ENCODE data around the gene CPM. TPM values are rescaled to one million over a fixed set of nuclear protein-coding genes. Genes with fewer than 3 reads are reported as not detected.

The CPM gene
- total RNA-seq, 1 donor: 3.6 TPM

GRCh38 chr12:68868043-68868790, 64.8 kb downstream of the CPM start:
- Histone ChIP-seq H3K4me3 (ENCODE audit: insufficient read depth, low read length) (no peak overlapping the region), H3K4me1 (ENCODE audit: insufficient read depth, low read length) (peaks cover 2% of the 10 kb centered on the region), H3K4me2 (ENCODE audit: insufficient read depth, low read length) (no peak overlapping the region), H3K9me3 (ENCODE audit: low read depth, low read length) (no peaks in the 10 kb centered on the region), H4K20me1 (ENCODE audit: insufficient read depth, low read length) (no peaks in the 10 kb centered on the region), H3K27me3 (ENCODE audit: insufficient read depth, low read length) (no peaks in the 10 kb centered on the region), H3K27ac (ENCODE audit: low read depth, low read length) (no peak overlapping the region), H2AFZ (ENCODE audit: low read length) (no peak overlapping the region), H3K79me2 (ENCODE audit: insufficient read depth, low read length) (no peaks in the 10 kb centered on the region), H3K36me3 (ENCODE audit: insufficient read depth, low read length) (no peaks in the 10 kb centered on the region)
- TF ChIP-seq CTCF (IDR thresholded peaks at IDR 0.05; ENCODE audit: extremely low read depth, low read depth, low read length): no peak
- DNase-seq (ENCODE audit: insufficient read length, low spot score, missing footprints): no peak

- no peak for TF ChIP-seq CTCF (IDR thresholded peaks at IDR 0.05; ENCODE audit: extremely low read depth, low read depth, low read length)
- no peaks in the 10 kb centered on the region for H4K20me1 ChIP-seq (ENCODE audit: insufficient read depth, low read length)
- DNase-seq (ENCODE audit: insufficient read length, low spot score, missing footprints): no peak
- no peak overlapping the region for H3K4me3 ChIP-seq (ENCODE audit: insufficient read depth, low read length)
- H2AFZ ChIP-seq (ENCODE audit: low read length): no peak overlapping the region
- no peak overlapping the region for H3K27ac ChIP-seq (ENCODE audit: low read depth, low read length)
- H3K4me2 ChIP-seq (ENCODE audit: insufficient read depth, low read length): no peak overlapping the region
- H3K27me3 ChIP-seq (ENCODE audit: insufficient read depth, low read length): no peaks in the 10 kb centered on the region
- H3K79me2 ChIP-seq (ENCODE audit: insufficient read depth, low read length): no peaks in the 10 kb centered on the region
- H3K4me1 ChIP-seq (ENCODE audit: insufficient read depth, low read length): peaks cover 2% of the 10 kb centered on the region
- no peaks in the 10 kb centered on the region for H3K9me3 ChIP-seq (ENCODE audit: low read depth, low read length)
- H3K36me3 ChIP-seq (ENCODE audit: insufficient read depth, low read length): no peaks in the 10 kb centered on the region
Measured at GRCh38 chr12:68867606-68868005, 65.4 kb downstream of the CPM start.

- H4K20me1 ChIP-seq (ENCODE audit: insufficient read depth, low read length): no peaks in the 10 kb centered on the region
- peaks cover 2% of the 10 kb centered on the region for H3K4me1 ChIP-seq (ENCODE audit: insufficient read depth, low read length)
- no peak overlapping the region for H3K27ac ChIP-seq (ENCODE audit: low read depth, low read length)
- no peak for DNase-seq (ENCODE audit: insufficient read length, low spot score, missing footprints)
- H3K4me3 ChIP-seq (ENCODE audit: insufficient read depth, low read length): no peak overlapping the region
- no peak overlapping the region for H3K4me2 ChIP-seq (ENCODE audit: insufficient read depth, low read length)
- H3K27me3 ChIP-seq (ENCODE audit: insufficient read depth, low read length): no peaks in the 10 kb centered on the region
- no peak overlapping the region for H2AFZ ChIP-seq (ENCODE audit: low read length)
- H3K9me3 ChIP-seq (ENCODE audit: low read depth, low read length): no peaks in the 10 kb centered on the region
- H3K36me3 ChIP-seq (ENCODE audit: insufficient read depth, low read length): no peaks in the 10 kb centered on the region
- H3K79me2 ChIP-seq (ENCODE audit: insufficient read depth, low read length): no peaks in the 10 kb centered on the region
- no peak for TF ChIP-seq CTCF (IDR thresholded peaks at IDR 0.05; ENCODE audit: extremely low read depth, low read depth, low read length)
Measured at GRCh38 chr12:68866950-68867349, 66.0 kb downstream of the CPM start.

- Histone ChIP-seq H3K4me2 (ENCODE audit: insufficient read depth, low read length) (no peak overlapping the region), H3K9me3 (ENCODE audit: low read depth, low read length) (no peaks in the 10 kb centered on the region), H4K20me1 (ENCODE audit: insufficient read depth, low read length) (no peaks in the 10 kb centered on the region), H3K27me3 (ENCODE audit: insufficient read depth, low read length) (no peaks in the 10 kb centered on the region), H2AFZ (ENCODE audit: low read length) (no peak overlapping the region), H3K4me3 (ENCODE audit: insufficient read depth, low read length) (no peak overlapping the region), H3K4me1 (ENCODE audit: insufficient read depth, low read length) (peaks cover 2% of the 10 kb centered on the region), H3K79me2 (ENCODE audit: insufficient read depth, low read length) (no peaks in the 10 kb centered on the region), H3K27ac (ENCODE audit: low read depth, low read length) (no peak overlapping the region), H3K36me3 (ENCODE audit: insufficient read depth, low read length) (no peaks in the 10 kb centered on the region)
- DNase-seq (ENCODE audit: insufficient read length, low spot score, missing footprints): no peak
- no peak for TF ChIP-seq CTCF (IDR thresholded peaks at IDR 0.05; ENCODE audit: extremely low read depth, low read depth, low read length)
Measured at GRCh38 chr12:68865399-68866164, 67.4 kb downstream of the CPM start.

Measured in osteoblast (primary cell).